GM12874 (cell line): ENCODE measurements around the gene LLGL1.

ENCODE experiments used
- TF ChIP-seq, protein P1 (sequence below): IDR thresholded peaks from 2 replicates; pipeline ENCODE4 v1.5.1; 2011; ENCODE audit warnings: low read depth, mild to moderate bottlenecking, control low read depth, low read length, moderate library complexity; ENCODE audit not compliant: insufficient read depth

Gene LLGL1

DNA sequence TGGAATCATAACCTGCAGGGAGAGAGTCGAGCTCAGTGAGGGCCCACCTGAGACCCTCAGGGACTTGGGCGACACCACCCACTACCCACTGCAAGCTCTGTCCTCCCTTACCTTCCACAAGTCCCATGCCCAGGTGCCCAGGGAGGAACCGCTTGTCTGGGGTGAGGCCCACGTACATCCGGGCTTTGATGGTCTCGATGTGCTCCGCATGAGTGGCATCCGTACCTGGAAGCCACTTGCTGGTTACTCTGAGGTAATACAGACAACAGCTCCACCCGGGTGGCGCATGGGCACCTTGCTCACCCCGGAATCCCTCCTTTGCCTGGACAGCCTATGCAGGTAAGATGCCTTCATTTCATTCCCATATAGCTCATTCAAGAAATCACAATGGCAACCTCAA is 59.9 kb downstream of the LLGL1 start:
- TF ChIP-seq, protein P1, sequence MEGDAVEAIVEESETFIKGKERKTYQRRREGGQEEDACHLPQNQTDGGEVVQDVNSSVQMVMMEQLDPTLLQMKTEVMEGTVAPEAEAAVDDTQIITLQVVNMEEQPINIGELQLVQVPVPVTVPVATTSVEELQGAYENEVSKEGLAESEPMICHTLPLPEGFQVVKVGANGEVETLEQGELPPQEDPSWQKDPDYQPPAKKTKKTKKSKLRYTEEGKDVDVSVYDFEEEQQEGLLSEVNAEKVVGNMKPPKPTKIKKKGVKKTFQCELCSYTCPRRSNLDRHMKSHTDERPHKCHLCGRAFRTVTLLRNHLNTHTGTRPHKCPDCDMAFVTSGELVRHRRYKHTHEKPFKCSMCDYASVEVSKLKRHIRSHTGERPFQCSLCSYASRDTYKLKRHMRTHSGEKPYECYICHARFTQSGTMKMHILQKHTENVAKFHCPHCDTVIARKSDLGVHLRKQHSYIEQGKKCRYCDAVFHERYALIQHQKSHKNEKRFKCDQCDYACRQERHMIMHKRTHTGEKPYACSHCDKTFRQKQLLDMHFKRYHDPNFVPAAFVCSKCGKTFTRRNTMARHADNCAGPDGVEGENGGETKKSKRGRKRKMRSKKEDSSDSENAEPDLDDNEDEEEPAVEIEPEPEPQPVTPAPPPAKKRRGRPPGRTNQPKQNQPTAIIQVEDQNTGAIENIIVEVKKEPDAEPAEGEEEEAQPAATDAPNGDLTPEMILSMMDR: no peak

DNA sequence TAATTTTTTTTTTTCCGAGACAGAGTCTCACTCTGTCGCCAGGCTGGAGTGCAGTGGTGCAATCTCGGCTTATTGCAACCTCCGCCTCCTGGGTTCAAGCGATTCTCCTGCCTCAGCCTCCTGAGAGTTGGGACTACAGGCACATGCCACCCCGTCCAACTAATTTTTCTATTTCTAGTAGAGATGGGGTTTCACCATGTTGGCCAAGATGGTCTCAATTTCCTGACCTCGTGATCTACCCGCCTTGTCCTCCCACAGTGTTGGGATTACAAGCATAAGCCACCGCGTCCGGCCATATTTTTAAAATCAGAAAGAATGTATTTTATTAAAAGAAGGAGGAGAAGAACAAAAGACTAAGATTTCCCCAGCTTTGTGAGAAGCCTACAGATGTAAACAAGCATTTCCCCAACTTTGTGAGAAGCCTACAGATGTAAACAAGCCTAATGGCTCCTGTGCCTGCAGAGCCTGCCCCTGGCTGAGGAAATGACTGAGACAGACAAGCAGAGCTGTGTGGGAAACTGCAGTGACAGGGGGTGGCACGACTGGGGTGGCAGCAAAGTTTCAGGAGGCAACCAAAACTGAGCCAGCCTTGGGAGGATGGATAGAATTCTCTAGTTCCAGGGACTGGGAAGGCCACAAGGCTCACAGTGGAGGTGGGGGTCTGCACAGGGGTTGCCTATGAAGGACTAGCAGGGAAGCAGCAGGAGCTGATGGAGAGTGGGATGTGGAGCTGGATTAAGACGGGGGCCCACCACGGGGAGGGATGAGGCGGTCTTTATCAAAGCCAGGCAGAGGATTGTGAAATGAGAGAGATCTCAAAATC is 66.5 kb downstream of the LLGL1 start:
- TF ChIP-seq, protein P1: no peak
